CD8-positive, alpha-beta memory T cell (primary cell): ENCODE measurements around the gene SAA4. TPM values are rescaled to one million over a fixed set of nuclear protein-coding genes. Genes with fewer than 3 reads are reported as not detected.

Source experiments
- CTCF ChIA-PET: fragments of 350-600 bp; sonication (Branson Sonifier 250); formaldehyde crosslinking; loops from one replicate; lab custom pipeline; 2021; ENCODE audit warnings: antibody characterized with exemption; lab: Charles Lee
- POLR2A ChIA-PET: fragments of 350-600 bp; sonication (Branson Sonifier 250); formaldehyde crosslinking; loops from one replicate; lab custom pipeline; 2021; ENCODE audit warnings: antibody characterized with exemption; lab: Charles Lee
- DNase-seq, 5 donors: peaks; one replicate each; pipeline versions ENCODE4 v3.0.0 to v3.0.0-alpha.2; 2020 to 2022; ENCODE audit warnings: mixed read lengths in 1 of 5
- H3K27ac ChIP-seq: one replicate; pipeline ENCODE4 v1.7.0; 2013; ENCODE audit warnings: low read depth, mild to moderate bottlenecking, low read length, moderate library complexity
- H3K27me3 ChIP-seq: 2 replicates; pipeline ENCODE4 v1.7.0; 2013; ENCODE audit warnings: low read length, mild to moderate bottlenecking; ENCODE audit not compliant: insufficient read depth, poor library complexity, severe bottlenecking
- H3K36me3 ChIP-seq: 2 replicates; pipeline ENCODE4 v1.7.0; 2013; ENCODE audit warnings: mild to moderate bottlenecking, low read length, moderate library complexity; ENCODE audit not compliant: insufficient read depth
- H3K4me1 ChIP-seq: 2 replicates; pipeline ENCODE4 v1.7.0; 2013; ENCODE audit warnings: mild to moderate bottlenecking, low read length, moderate library complexity; ENCODE audit not compliant: insufficient read depth
- H3K4me3 ChIP-seq: 2 replicates; pipeline ENCODE4 v1.7.0; 2013; ENCODE audit warnings: mild to moderate bottlenecking, low read length
- H3K9me3 ChIP-seq: 2 replicates; pipeline ENCODE4 v1.7.0; 2013; ENCODE audit warnings: mild to moderate bottlenecking, low read length
- H3K27ac Mint-ChIP-seq, 8 donors: one replicate each; pipeline ENCODE4 v1.8.0; 2020 to 2021; ENCODE audit warnings: mixed read lengths in 8 of 8, mild to moderate bottlenecking in 6 of 8, inconsistent platforms in 3 of 8, moderate library complexity in 3 of 8
- H3K27me3 Mint-ChIP-seq, 2 donors: one replicate each; pipeline ENCODE4 v1.8.0; 2020 to 2021; ENCODE audit warnings: mixed read lengths in 2 of 2, mild to moderate bottlenecking in 1 of 2, moderate library complexity in 1 of 2
- H3K36me3 Mint-ChIP-seq, 3 donors: one replicate each; pipeline ENCODE4 v1.8.0; 2020 to 2021; ENCODE audit warnings: mixed read lengths in 3 of 3, inconsistent platforms in 1 of 3, mild to moderate bottlenecking in 1 of 3
- H3K4me1 Mint-ChIP-seq, 3 donors: one replicate each; pipeline ENCODE4 v1.8.0; 2020 to 2021; ENCODE audit warnings: mixed read lengths in 3 of 3, inconsistent platforms in 1 of 3, mild to moderate bottlenecking in 1 of 3
- H3K4me3 Mint-ChIP-seq, 7 donors: one replicate each; pipeline ENCODE4 v1.8.0; 2020 to 2021; ENCODE audit warnings: mixed read lengths in 7 of 7, mild to moderate bottlenecking in 6 of 7, moderate library complexity in 4 of 7, inconsistent platforms in 2 of 7
- H3K9me3 Mint-ChIP-seq, 5 donors: one replicate each; pipeline ENCODE4 v1.8.0; 2020 to 2022; ENCODE audit warnings: mixed read lengths in 5 of 5, mild to moderate bottlenecking in 3 of 5, moderate library complexity in 2 of 5, inconsistent platforms in 1 of 5
- polyA plus RNA-seq: library from polyadenylated mRNA; unstranded; fragments of 300-500 nt; fragmentation: Illumina TruSeq; gene quantifications from one replicate; pipeline ENCODE4 v1.2.3, GENCODE V29; 2021
- total RNA-seq, 2 experiments: library from RNA; stranded (reverse); gene quantifications; one replicate each; pipeline ENCODE4 v1.2.3, GENCODE V29; 2021

SAA4 gene, protein sequence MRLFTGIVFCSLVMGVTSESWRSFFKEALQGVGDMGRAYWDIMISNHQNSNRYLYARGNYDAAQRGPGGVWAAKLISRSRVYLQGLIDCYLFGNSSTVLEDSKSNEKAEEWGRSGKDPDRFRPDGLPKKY
- total RNA-seq (not detected), polyA plus RNA-seq (not detected)

DNA sequence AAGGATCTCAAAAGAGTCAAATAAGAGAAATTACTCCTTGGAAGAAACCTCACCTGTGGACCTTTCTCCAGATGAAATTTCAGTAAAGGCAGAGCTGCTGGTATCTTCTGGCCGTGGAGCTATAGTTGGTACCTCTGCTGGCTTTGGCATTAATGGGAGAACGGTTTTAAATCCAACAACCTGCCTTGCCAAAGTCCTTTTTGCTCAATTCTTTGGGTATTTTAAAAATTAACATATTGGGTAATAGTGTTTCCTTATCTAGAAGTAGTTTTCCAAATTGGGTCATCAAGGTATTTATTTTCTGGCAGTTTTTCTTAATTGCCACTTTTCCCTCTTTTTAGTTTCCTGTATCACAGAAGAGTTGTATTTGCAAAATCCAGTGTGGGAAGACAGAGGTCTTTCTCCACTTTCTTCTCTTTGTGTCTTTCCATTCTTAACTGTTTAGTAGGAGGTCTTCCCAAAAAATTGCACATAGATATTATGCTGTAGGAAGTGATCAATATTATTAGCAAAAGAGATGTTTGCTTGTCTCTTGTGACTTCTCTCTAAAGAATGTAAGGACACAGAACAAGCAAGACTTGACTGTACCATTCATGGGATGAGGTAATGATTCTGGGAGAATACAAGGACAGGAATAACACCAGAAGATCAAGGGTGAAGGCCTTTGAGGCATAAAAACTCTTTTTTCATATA lies at the start of gene SAA4:
Gene SAA4 (minus strand): TSS at position 139 of the 693 bp plus-strand sequence. CDS start 876 bp downstream, outside the sequence.
- Histone ChIP-seq H3K27me3 (peaks cover 13% of the 10 kb centered on the region), H3K9me3 (no peaks in the 10 kb centered on the region), H3K4me1 (no peaks in the 10 kb centered on the region), H3K36me3 (no peaks in the 10 kb centered on the region), H3K27ac (no peak within 1 kb of the TSS), H3K4me3 (no peak within 1 kb of the TSS)
- no peak for DNase-seq
- H3K9me3 Mint-ChIP-seq: no peaks in the 10 kb centered on the region
- no peak within 1 kb of the TSS for H3K4me3 Mint-ChIP-seq
- H3K4me1 Mint-ChIP-seq: no peaks in the 10 kb centered on the region
- H3K27ac Mint-ChIP-seq: no peak within 1 kb of the TSS
- CTCF ChIA-PET: no interaction called here
- peaks cover 18 to 36% of the 10 kb centered on the region in 2 donors for H3K27me3 Mint-ChIP-seq
- no peaks in the 10 kb centered on the region for H3K36me3 Mint-ChIP-seq
- POLR2A ChIA-PET: interaction anchor here (0.6 kb wide), 1 partner anchor 120 kb away, joined by 6 read pairs; no protein-coding TSS in a partner anchor

GRCh38 chr11:18285841-18286240 lies 49.2 kb upstream of the SAA4 start:
- Histone ChIP-seq H3K4me3 (no peak overlapping the region), H3K9me3 (no peaks in the 10 kb centered on the region), H3K4me1 (no peaks in the 10 kb centered on the region), H3K27ac (no peak overlapping the region), H3K36me3 (peaks cover 36% of the 10 kb centered on the region), H3K27me3 (no peaks in the 10 kb centered on the region)
- Mint-ChIP-seq H3K9me3 (no peaks in the 10 kb centered on the region), H3K27ac (peak overlapping the region in 1 of 8 donors; percentile 38), H3K4me3 (no peak overlapping the region), H3K36me3 (peaks cover 20 to 70% (median 25%) of the 10 kb centered on the region in 3 donors), H3K27me3 (no peaks in the 10 kb centered on the region), H3K4me1 (peaks cover 0 to 7% (median under 1%) of the 10 kb centered on the region in 3 donors)
- POLR2A ChIA-PET: no interaction called here
- CTCF ChIA-PET: no interaction called here
- no peak for DNase-seq

DNA sequence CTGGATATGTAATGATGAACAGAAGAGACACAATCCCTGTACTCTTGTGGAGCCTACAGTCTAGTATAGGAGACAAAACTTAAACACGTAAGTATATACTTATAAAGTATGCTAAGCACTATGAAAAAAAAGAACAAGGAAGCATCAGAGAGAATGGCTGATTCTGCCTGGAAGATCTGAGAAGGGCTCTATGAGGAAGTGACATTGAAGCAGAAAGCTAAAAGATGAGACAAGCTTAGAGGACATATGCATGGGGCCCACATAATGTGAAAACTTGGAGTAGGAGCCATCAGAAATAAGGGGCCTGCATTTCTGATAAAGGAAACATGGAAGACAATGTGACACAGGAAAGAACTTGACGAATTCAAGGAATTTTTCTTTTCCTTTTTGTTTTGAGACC lies 46.0 kb upstream of the SAA4 start:
- no peaks in the 10 kb centered on the region for H3K4me1 ChIP-seq
- Mint-ChIP-seq H3K9me3 (no peaks in the 10 kb centered on the region), H3K36me3 (peaks cover 20 to 67% (median 30%) of the 10 kb centered on the region in 3 donors), H3K27ac (peak overlapping the region in 1 of 8 donors; percentile 69), H3K27me3 (no peaks in the 10 kb centered on the region), H3K4me3 (no peak overlapping the region), H3K4me1 (peaks cover 8 to 18% (median 17%) of the 10 kb centered on the region in 3 donors)
- peaks cover 35% of the 10 kb centered on the region for H3K36me3 ChIP-seq
- H3K27ac ChIP-seq: no peak overlapping the region
- POLR2A ChIA-PET: no interaction called here
- H3K27me3 ChIP-seq: no peaks in the 10 kb centered on the region
- no peak for DNase-seq
- H3K9me3 ChIP-seq: no peaks in the 10 kb centered on the region
- CTCF ChIA-PET: no interaction called here
- H3K4me3 ChIP-seq: no peak overlapping the region

GRCh38 chr11:18280438-18281045 lies 43.9 kb upstream of the SAA4 start:
- peaks cover 8 to 18% (median 17%) of the 10 kb centered on the region in 3 donors for H3K4me1 Mint-ChIP-seq
- H3K4me1 ChIP-seq: no peaks in the 10 kb centered on the region
- DNase-seq: no peak
- no peaks in the 10 kb centered on the region for H3K9me3 ChIP-seq
- H3K9me3 Mint-ChIP-seq: no peaks in the 10 kb centered on the region
- peaks cover 9 to 48% (median 23%) of the 10 kb centered on the region in 3 donors for H3K36me3 Mint-ChIP-seq
- peak overlapping the region in 6 of 7 donors; percentile 64 to 83 (median 75) for H3K4me3 Mint-ChIP-seq
- H3K27ac Mint-ChIP-seq: peak overlapping the region; percentile 5 to 96 (median 74)
- no peaks in the 10 kb centered on the region for H3K27me3 ChIP-seq
- H3K4me3 ChIP-seq: no peak overlapping the region
- H3K36me3 ChIP-seq: peaks cover 17% of the 10 kb centered on the region
- H3K27ac ChIP-seq: no peak overlapping the region
- no peaks in the 10 kb centered on the region for H3K27me3 Mint-ChIP-seq
- ChIA-PET CTCF (interaction anchor here (0.7 kb wide), 1 partner anchor 259 kb away, joined by 3 read pairs; no protein-coding TSS in a partner anchor), POLR2A (no interaction called here)

DNA sequence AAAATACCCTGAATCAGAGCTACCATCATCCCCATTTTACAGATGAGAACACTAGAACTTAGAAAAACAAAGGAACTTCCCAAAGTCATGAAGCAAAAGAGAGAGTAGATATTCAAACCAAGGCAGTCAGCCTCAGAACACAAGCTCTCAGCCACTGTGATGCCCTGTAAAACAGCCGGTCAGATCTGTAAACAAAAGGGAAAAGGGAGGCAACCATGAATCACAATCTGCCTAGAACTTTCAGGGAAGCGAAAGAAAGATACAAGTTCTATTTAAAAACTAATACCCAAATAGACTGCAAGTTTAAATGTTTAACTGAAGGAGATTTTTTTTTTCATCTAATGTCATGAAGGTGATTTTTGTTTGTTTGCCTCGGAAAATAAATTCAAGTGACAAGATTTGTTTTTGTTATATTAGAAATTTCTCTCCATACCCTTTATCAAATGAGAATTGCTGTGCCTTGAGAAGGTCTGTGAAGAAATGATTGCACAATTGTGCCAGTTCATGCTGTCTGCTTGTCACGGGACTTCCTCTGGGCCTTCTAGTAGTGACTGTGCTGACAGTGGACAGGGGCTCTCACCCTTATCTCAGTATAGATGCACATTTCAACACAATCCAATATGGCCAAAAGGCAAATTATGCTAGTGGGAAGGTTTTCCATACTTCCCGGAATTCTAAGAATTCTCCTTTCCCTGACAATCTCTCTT lies 41.1 kb upstream of the SAA4 start:
- Histone ChIP-seq H3K4me1 (no peaks in the 10 kb centered on the region), H3K27me3 (no peaks in the 10 kb centered on the region), H3K36me3 (peaks cover 11% of the 10 kb centered on the region), H3K4me3 (no peak overlapping the region), H3K27ac (no peak overlapping the region), H3K9me3 (no peaks in the 10 kb centered on the region)
- CTCF ChIA-PET: interaction anchor here (0.9 kb wide), 1 partner anchor 34 kb away, joined by 3 read pairs; no protein-coding TSS in a partner anchor
- Mint-ChIP-seq H3K27me3 (no peaks in the 10 kb centered on the region), H3K4me3 (no peak overlapping the region), H3K4me1 (peaks cover 8 to 18% (median 17%) of the 10 kb centered on the region in 3 donors), H3K36me3 (peaks cover 13 to 34% (median 24%) of the 10 kb centered on the region in 3 donors), H3K27ac (peak overlapping the region in 3 of 8 donors; percentile 9 to 26 (median 20)), H3K9me3 (no peaks in the 10 kb centered on the region)
- DNase-seq: no peak
- POLR2A ChIA-PET: no interaction called here

DNA sequence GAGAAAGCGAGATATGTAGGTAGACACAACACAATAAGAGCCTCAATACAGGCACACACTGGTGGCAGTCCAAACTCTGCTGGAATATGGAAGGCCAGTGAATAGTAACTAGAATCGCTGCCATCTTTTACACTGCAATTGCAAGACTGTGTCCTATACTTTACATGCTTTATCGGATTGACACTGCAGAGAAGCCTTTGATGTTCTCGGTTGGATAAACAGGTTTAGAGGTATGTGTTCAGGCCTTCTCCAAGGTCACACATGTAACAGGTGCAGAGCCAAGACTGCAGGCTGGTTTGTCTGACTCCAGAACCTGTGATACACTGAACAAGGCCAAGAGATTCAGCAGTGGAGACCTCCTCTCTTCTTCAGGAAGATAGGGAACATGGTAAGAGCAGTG lies 34.6 kb upstream of the SAA4 start:
- CTCF ChIA-PET: interaction anchor here (1.4 kb wide), 1 partner anchor 27 kb away, joined by 3 read pairs; no protein-coding TSS in a partner anchor
- H3K9me3 Mint-ChIP-seq: no peaks in the 10 kb centered on the region
- H3K4me1 ChIP-seq: no peaks in the 10 kb centered on the region
- no peak for DNase-seq
- peaks cover 0 to 10% (median 0%) of the 10 kb centered on the region in 3 donors for H3K4me1 Mint-ChIP-seq
- no peaks in the 10 kb centered on the region for H3K27me3 Mint-ChIP-seq
- no peaks in the 10 kb centered on the region for H3K27me3 ChIP-seq
- POLR2A ChIA-PET: no interaction called here
- H3K36me3 ChIP-seq: no peaks in the 10 kb centered on the region
- H3K27ac ChIP-seq: no peak overlapping the region
- no peak overlapping the region for H3K4me3 Mint-ChIP-seq
- H3K36me3 Mint-ChIP-seq: peaks cover 2 to 6% (median 5%) of the 10 kb centered on the region in 3 donors
- H3K4me3 ChIP-seq: no peak overlapping the region
- H3K9me3 ChIP-seq: no peaks in the 10 kb centered on the region
- no peak overlapping the region for H3K27ac Mint-ChIP-seq

DNA sequence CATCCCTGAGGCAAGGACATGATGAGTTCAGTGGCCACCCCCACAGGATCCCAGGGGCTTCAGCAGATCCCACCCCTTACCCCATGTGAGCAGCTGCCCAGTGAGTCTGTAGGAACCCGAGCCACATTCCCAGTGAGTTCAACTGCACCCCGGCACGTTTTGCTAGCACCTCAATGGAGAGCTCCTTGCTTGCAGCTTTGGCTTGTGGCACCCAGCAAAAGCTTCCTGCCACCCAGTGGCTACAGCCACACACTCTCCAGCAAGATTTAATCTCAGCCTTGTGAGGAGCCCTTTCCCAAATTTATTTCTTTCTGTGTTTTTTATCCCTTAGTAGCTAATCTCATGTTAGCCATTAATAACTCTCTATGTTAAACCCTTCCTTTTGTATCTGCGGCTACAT lies 33.5 kb upstream of the SAA4 start:
- Histone ChIP-seq H3K27me3 (no peaks in the 10 kb centered on the region), H3K27ac (no peak overlapping the region), H3K36me3 (no peaks in the 10 kb centered on the region), H3K4me1 (no peaks in the 10 kb centered on the region), H3K9me3 (no peaks in the 10 kb centered on the region), H3K4me3 (no peak overlapping the region)
- Mint-ChIP-seq H3K27me3 (no peaks in the 10 kb centered on the region), H3K36me3 (peaks cover 0 to 3% (median 3%) of the 10 kb centered on the region in 3 donors), H3K9me3 (no peaks in the 10 kb centered on the region), H3K27ac (peak overlapping the region in 2 of 8 donors; percentile 25 to 39), H3K4me1 (peaks cover 0 to 10% (median 0%) of the 10 kb centered on the region in 3 donors), H3K4me3 (no peak overlapping the region)
- ChIA-PET CTCF (no interaction called here), POLR2A (no interaction called here)
- no peak for DNase-seq
